Testis (tissue), 2 donors: ENCODE measurements around the gene LAMA1.

Experiments
- CTCF ChIP-seq, 3 experiments: fragments of 450-650 bp in 2 of 3; fragments of 200-600 bp in 1 of 3; sonication (generic) in 1 of 3; IDR thresholded peaks; one replicate each; pipeline ENCODE4 v1.5.1; 2016 to 2019; ENCODE audit warnings: antibody characterized with exemption in 3 of 3, mild to moderate bottlenecking in 2 of 3, moderate library complexity in 1 of 3
- POLR2A ChIP-seq: fragments of 450-650 bp; IDR thresholded peaks from one replicate; pipeline ENCODE4 v1.6.1; 2017; ENCODE audit warnings: antibody characterized with exemption, mild to moderate bottlenecking, moderate library complexity

- TF ChIP-seq CTCF (IDR thresholded peaks at IDR 0.05) (no peak), POLR2A (no peak)
Measured at GRCh38 chr18:7104649-7105048, 12.9 kb downstream of the LAMA1 start.
